Esophagus squamous epithelium (tissue), 5 donors: Measurements from ENCODE around the gene MAP3K20. TPM values are rescaled to one million over a fixed set of nuclear protein-coding genes. Genes with fewer than 3 reads are reported as not detected.
"Not testable (repeated sequence)": the region's sequence is repeated elsewhere in the genome, so short reads cannot be mapped to it uniquely, and the experiment has no call there.

Source experiments
- DNase-seq: peaks from one replicate; lab custom pipeline; 2025; lab: John Stamatoyannopoulos, UW
- H3K27ac ChIP-seq, 4 donors: fragments of 200-600 bp; sonication (generic); one replicate each; pipeline ENCODE4 v1.5.1; 2016 to 2019; ENCODE audit warnings: mild to moderate bottlenecking in 1 of 4
- H3K27me3 ChIP-seq, 4 donors: fragments of 200-600 bp; sonication (generic); 1 replicate in 3 of 4; 2 replicates in 1 of 4; pipeline versions ENCODE4 v1.5.1 to v1.6.0; 2017 to 2021; ENCODE audit warnings: antibody characterized with exemption in 1 of 4
- H3K36me3 ChIP-seq, 3 donors: fragments of 200-600 bp; sonication (generic); one replicate each; pipeline ENCODE4 v1.5.1; 2016 to 2019
- H3K4me1 ChIP-seq, 3 donors: fragments of 200-600 bp; sonication (generic); one replicate each; pipeline ENCODE4 v1.5.1; 2017 to 2019
- H3K4me3 ChIP-seq, 4 donors: fragments of 200-600 bp; sonication (generic); 1 replicate in 3 of 4; 2 replicates in 1 of 4; pipeline ENCODE4 v1.5.1; 2016 to 2019; ENCODE audit warnings: mild to moderate bottlenecking in 2 of 4, moderate library complexity in 1 of 4
- H3K9me3 ChIP-seq, 3 donors: fragments of 200-600 bp; sonication (generic); one replicate each; pipeline ENCODE4 v1.5.1; 2016 to 2019
- CTCF ChIP-seq, 6 experiments: fragments of 450-650 bp in 4 of 6; fragments of 200-600 bp in 2 of 6; sonication (generic) in 2 of 6; IDR thresholded peaks; one replicate each; pipeline ENCODE4 v1.5.1; 2016 to 2019; ENCODE audit warnings: antibody characterized with exemption in 6 of 6, mild to moderate bottlenecking in 4 of 6, moderate library complexity in 4 of 6
- POLR2A ChIP-seq, 4 donors: fragments of 450-650 bp; IDR thresholded peaks; one replicate each; pipeline ENCODE4 v1.6.1; 2017; ENCODE audit warnings: antibody characterized with exemption in 4 of 4, mild to moderate bottlenecking in 4 of 4, moderate library complexity in 3 of 4
- WGBS, 2 donors: methylation state at CpG; one replicate each; pipeline ENCODE4 v1.1.5; 2018; 5-methylcytosine and 5-hydroxymethylcytosine counted together
- intact Hi-C: fragments of 100-400 bp; cut with DNase I; formaldehyde crosslinking; loops from one replicate; pipeline ENCODE4 v1.15.0; 2022
- total RNA-seq, 4 donors: library from RNA; depleted of rRNA; stranded (reverse); fragments of >200 nt; gene quantifications; one replicate each; pipeline ENCODE4 v1.1.0, GENCODE V29; 2016
- donor health status: DM: yes; HTN: yes; CAD: no.

MAP3K20 gene
- total RNA-seq, 4 donors from 2014 or later, result 7.2 to 55.3 (median 26.3) TPM

GRCh38 chr2:173037245-173038120 is 38.2 kb upstream of the MAP3K20 start:
- intact Hi-C loops, result no loop called here
- 83 to 86% methylated on average over 10 to 12 of the region's 12 CpGs for WGBS, 2 donors

GRCh38 chr2:173038257-173038656 is 37.4 kb upstream of the MAP3K20 start:
- H3K4me3 ChIP-seq, H3K36me3 ChIP-seq, intact Hi-C loops, DNase-seq, H3K9me3 ChIP-seq, H3K4me1 ChIP-seq, H3K27ac ChIP-seq, H3K27me3 ChIP-seq: not testable (repeated sequence)
- 67 to 94% methylated on average over 2 of the region's 2 CpGs for WGBS, 2 donors

More at GRCh38 chr2:173037245-173038120, 38.2 kb upstream of the MAP3K20 start:
- Histone ChIP-seq H3K9me3 (no peaks in the 10 kb centered on the region), H3K4me3 (no peak overlapping the region), H3K4me1 (no peaks in the 10 kb centered on the region), H3K36me3 (peaks cover 0 to 8% (median 0%) of the 10 kb centered on the region in 3 donors), H3K27ac (no peak overlapping the region), H3K27me3 (no peaks in the 10 kb centered on the region)
- TF ChIP-seq CTCF (IDR thresholded peaks at IDR 0.05) (no peak), POLR2A (IDR thresholded peaks at IDR 0.05) (no peak)
- no peak for DNase-seq

- peaks cover 0 to 12% (median 0%) of the 10 kb centered on the region in 3 donors for H3K4me1 ChIP-seq
- no peaks in the 10 kb centered on the region for H3K27me3 ChIP-seq
- no peaks in the 10 kb centered on the region for H3K9me3 ChIP-seq
- H3K36me3 ChIP-seq, result peaks cover 0 to 8% (median 0%) of the 10 kb centered on the region in 3 donors
- no peak for DNase-seq
- no peak overlapping the region for H3K27ac ChIP-seq
- intact Hi-C loops, result no loop called here
- no peak overlapping the region for H3K4me3 ChIP-seq
- TF ChIP-seq CTCF (IDR thresholded peaks at IDR 0.05), result no peak
- TF ChIP-seq POLR2A (IDR thresholded peaks at IDR 0.05), result no peak
Observed at GRCh38 chr2:173040729-173041128, 34.9 kb upstream of the MAP3K20 start.

GRCh38 chr2:173043476-173043875 is 32.2 kb upstream of the MAP3K20 start:
- WGBS, 2 donors, result 91 to 95% methylated on average over 5 to 8 of the region's 8 CpGs
- Histone ChIP-seq H3K27me3 (no peaks in the 10 kb centered on the region), H3K27ac (peak overlapping the region in 1 of 4 donors; percentile 5), H3K36me3 (no peaks in the 10 kb centered on the region), H3K4me3 (no peak overlapping the region), H3K9me3 (no peaks in the 10 kb centered on the region), H3K4me1 (peaks cover 0 to 20% (median 4%) of the 10 kb centered on the region in 3 donors)
- no peak for DNase-seq
- intact Hi-C loops, result no loop called here
- no peak for TF ChIP-seq POLR2A (IDR thresholded peaks at IDR 0.05)
- no peak for TF ChIP-seq CTCF (IDR thresholded peaks at IDR 0.05)

- no peaks in the 10 kb centered on the region for H3K27me3 ChIP-seq
- no peak overlapping the region for H3K4me3 ChIP-seq
- peak overlapping the region in 1 of 4 donors; percentile 5 for H3K27ac ChIP-seq
- TF ChIP-seq CTCF (IDR thresholded peaks at IDR 0.05), result no peak
- TF ChIP-seq POLR2A (IDR thresholded peaks at IDR 0.05), result no peak
- H3K4me1 ChIP-seq, result peaks cover under 1 to 25% (median 6%) of the 10 kb centered on the region in 3 donors
- 96 to 97% methylated on average over 10 to 13 of the region's 13 CpGs for whole genome bisulfite sequencing, 2 donors
- no peaks in the 10 kb centered on the region for H3K9me3 ChIP-seq
- intact Hi-C loops, result no loop called here
- DNase-seq, result no peak
- H3K36me3 ChIP-seq, result no peaks in the 10 kb centered on the region
Observed at GRCh38 chr2:173043897-173044519, 31.6 kb upstream of the MAP3K20 start.
